ENCODE measurements around the gene GNA12. TPM values are rescaled to one million over a fixed set of nuclear protein-coding genes. Genes with fewer than 3 reads are reported as not detected.

Gene GNA12
- total RNA-seq, 1 donor from 2014 or later = 68.6 TPM

- Mint-ChIP-seq H3K4me1 (ENCODE audit: low read depth) (peaks cover 30% of the 10 kb centered on the region), H3K9me3 (ENCODE audit: low read depth) (peaks cover 3% of the 10 kb centered on the region), H3K4me3 (ENCODE audit: low read depth) (peak overlapping the region; percentile 81), H3K27ac (peak overlapping the region; percentile 76), H3K27me3 (no peaks in the 10 kb centered on the region), H3K36me3 (ENCODE audit: insufficient read depth) (peaks cover 17% of the 10 kb centered on the region)
- TF ChIP-seq CTCF (IDR thresholded peaks at IDR 0.05; ENCODE audit: unreplicated experiment) = no peak
- DNase-seq (ENCODE audit: low spot score, unreplicated experiment) = no peak
These were observed 870 bp downstream of the GNA12 start for GRCh38 chr7:2843191-2843685.

- H3K36me3 Mint-ChIP-seq (ENCODE audit: insufficient read depth) = peaks cover 22% of the 10 kb centered on the region
- peaks cover 27% of the 10 kb centered on the region for H3K4me1 Mint-ChIP-seq (ENCODE audit: low read depth)
- H3K4me3 Mint-ChIP-seq (ENCODE audit: low read depth) = peak overlapping the region; percentile 81
- H3K27ac Mint-ChIP-seq = no peak overlapping the region
- no peak for DNase-seq (ENCODE audit: low spot score, unreplicated experiment)
- H3K27me3 Mint-ChIP-seq = no peaks in the 10 kb centered on the region
- H3K9me3 Mint-ChIP-seq (ENCODE audit: low read depth) = peaks cover 3% of the 10 kb centered on the region
- no peak for TF ChIP-seq CTCF (IDR thresholded peaks at IDR 0.05; ENCODE audit: unreplicated experiment)
These were observed 2.2 kb downstream of the GNA12 start for GRCh38 chr7:2841907-2842306.

- no peak for DNase-seq (ENCODE audit: low spot score, unreplicated experiment)
- Mint-ChIP-seq H3K27ac (no peak overlapping the region), H3K4me3 (ENCODE audit: low read depth) (no peak overlapping the region), H3K4me1 (ENCODE audit: low read depth) (peaks cover 27% of the 10 kb centered on the region), H3K9me3 (ENCODE audit: low read depth) (peaks cover 3% of the 10 kb centered on the region), H3K36me3 (ENCODE audit: insufficient read depth) (peaks cover 26% of the 10 kb centered on the region), H3K27me3 (no peaks in the 10 kb centered on the region)
- TF ChIP-seq CTCF (IDR thresholded peaks at IDR 0.05; ENCODE audit: unreplicated experiment) = no peak
These were observed 3.6 kb downstream of the GNA12 start for GRCh38 chr7:2840458-2840857.

GRCh38 chr7:2838873-2839578, 5.1 kb downstream of the GNA12 start:
- H3K36me3 Mint-ChIP-seq (ENCODE audit: insufficient read depth) = peaks cover 32% of the 10 kb centered on the region
- TF ChIP-seq CTCF (IDR thresholded peaks at IDR 0.05; ENCODE audit: unreplicated experiment) = no peak
- no peaks in the 10 kb centered on the region for H3K27me3 Mint-ChIP-seq
- H3K27ac Mint-ChIP-seq = no peak overlapping the region
- peaks cover 3% of the 10 kb centered on the region for H3K9me3 Mint-ChIP-seq (ENCODE audit: low read depth)
- no peak for DNase-seq (ENCODE audit: low spot score, unreplicated experiment)
- peaks cover 26% of the 10 kb centered on the region for H3K4me1 Mint-ChIP-seq (ENCODE audit: low read depth)
- no peak overlapping the region for H3K4me3 Mint-ChIP-seq (ENCODE audit: low read depth)

GRCh38 chr7:2838451-2838850, 5.7 kb downstream of the GNA12 start:
- TF ChIP-seq CTCF (IDR thresholded peaks at IDR 0.05; ENCODE audit: unreplicated experiment) = no peak
- Mint-ChIP-seq H3K27ac (no peak overlapping the region), H3K27me3 (no peaks in the 10 kb centered on the region), H3K4me1 (ENCODE audit: low read depth) (peaks cover 26% of the 10 kb centered on the region), H3K36me3 (ENCODE audit: insufficient read depth) (peaks cover 32% of the 10 kb centered on the region), H3K9me3 (ENCODE audit: low read depth) (peaks cover 3% of the 10 kb centered on the region), H3K4me3 (ENCODE audit: low read depth) (no peak overlapping the region)
- no peak for DNase-seq (ENCODE audit: low spot score, unreplicated experiment)

Measured in progenitor cell of endocrine pancreas (in vitro differentiated cells).